GM08714 (cell line): ENCODE data around the gene IQSEC2.

Experiments used
- H3K4me3 ChIP-seq: fragments of 200-500 bp; sonication (Bioruptor generic); 2 replicates; pipeline ENCODE4 v1.5.1; 2014; ENCODE audit warnings: mild to moderate bottlenecking, low read length, inconsistent platforms
- ZNF274 ChIP-seq: IDR thresholded peaks from 2 replicates; pipeline ENCODE4 v1.6.1; 2012; ENCODE audit warnings: mild to moderate bottlenecking, low read depth, low read length

IQSEC2 gene

GRCh38 chrX:53281321-53281822 lies at the start of gene IQSEC2:
Gene IQSEC2 (minus strand): TSS chrX:53281584.
- no peak for TF ChIP-seq ZNF274
- no peak within 1 kb of the TSS for H3K4me3 ChIP-seq

- no peak overlapping the region for H3K4me3 ChIP-seq
- no peak for TF ChIP-seq ZNF274
These were observed 48.9 kb upstream of the IQSEC2 start for GRCh38 chrX:53330331-53330730.

- no peak overlapping the region for H3K4me3 ChIP-seq
- no peak for TF ChIP-seq ZNF274
These were observed 43.4 kb upstream of the IQSEC2 start for GRCh38 chrX:53324803-53325202.

- no peak for TF ChIP-seq ZNF274
- no peak overlapping the region for H3K4me3 ChIP-seq
These were observed 42.7 kb upstream of the IQSEC2 start for GRCh38 chrX:53324085-53324484.

DNA sequence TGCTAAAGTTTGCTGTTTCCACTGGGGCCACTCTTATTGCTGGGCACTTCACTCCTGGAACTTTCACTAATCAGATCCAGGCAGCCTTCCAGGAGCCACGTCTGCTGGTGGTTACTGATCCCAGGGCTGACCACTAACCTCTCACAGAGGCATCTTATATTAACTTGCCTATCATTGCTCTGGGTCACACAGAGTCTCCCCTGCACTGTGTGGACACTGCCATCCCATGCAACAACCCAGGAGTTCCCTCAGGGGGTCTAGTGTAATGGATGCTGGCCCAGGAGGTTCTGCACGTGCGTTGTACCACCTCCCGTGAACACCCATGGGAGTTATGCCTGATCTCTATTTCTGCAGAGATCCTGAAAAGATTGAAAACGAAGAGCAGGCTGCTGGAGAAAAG lies 41.8 kb upstream of the IQSEC2 start:
- no peak for TF ChIP-seq ZNF274
- H3K4me3 ChIP-seq = no peak overlapping the region

GRCh38 chrX:53321943-53322497 lies 40.6 kb upstream of the IQSEC2 start:
- H3K4me3 ChIP-seq = no peak overlapping the region
- no peak for TF ChIP-seq ZNF274

DNA sequence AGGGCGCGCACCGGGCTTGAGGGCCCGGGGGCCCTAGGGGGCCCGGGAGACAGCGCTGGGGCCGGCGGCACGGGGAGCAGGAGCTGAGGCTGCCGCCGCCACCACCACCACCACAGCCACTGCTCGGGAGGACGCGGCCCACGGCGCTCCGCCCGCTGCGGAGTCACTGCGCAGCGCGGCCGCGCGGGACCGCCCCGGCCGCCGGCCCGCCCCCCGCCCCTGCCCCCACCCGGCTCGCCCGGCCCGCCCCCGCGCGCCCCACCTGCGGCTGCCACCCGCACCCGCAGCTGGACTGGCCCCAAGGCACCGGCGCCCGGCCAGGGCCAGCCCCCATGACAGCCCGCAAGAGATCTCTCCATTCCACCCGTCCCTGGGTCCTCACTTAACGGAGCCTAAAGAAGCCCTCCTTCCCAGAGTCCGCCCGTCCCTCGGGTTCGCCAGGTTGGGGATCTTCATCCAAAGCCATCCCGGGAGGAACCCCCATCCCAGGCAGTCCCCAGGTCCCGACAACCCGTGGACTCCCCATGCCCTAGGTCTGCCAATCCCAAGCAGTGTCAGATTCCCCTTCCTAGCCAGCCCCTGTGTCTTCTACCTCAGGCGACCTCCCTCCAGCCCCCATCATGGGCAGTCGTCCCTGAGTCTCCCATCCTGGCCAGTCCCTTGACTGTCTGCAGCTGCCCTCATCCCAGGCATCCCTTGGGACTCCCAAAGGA lies 40.0 kb upstream of the IQSEC2 start:
- H3K4me3 ChIP-seq = peak overlapping the region; percentile 13; the same call in 1 of the 2 replicates
- no peak for TF ChIP-seq ZNF274

DNA sequence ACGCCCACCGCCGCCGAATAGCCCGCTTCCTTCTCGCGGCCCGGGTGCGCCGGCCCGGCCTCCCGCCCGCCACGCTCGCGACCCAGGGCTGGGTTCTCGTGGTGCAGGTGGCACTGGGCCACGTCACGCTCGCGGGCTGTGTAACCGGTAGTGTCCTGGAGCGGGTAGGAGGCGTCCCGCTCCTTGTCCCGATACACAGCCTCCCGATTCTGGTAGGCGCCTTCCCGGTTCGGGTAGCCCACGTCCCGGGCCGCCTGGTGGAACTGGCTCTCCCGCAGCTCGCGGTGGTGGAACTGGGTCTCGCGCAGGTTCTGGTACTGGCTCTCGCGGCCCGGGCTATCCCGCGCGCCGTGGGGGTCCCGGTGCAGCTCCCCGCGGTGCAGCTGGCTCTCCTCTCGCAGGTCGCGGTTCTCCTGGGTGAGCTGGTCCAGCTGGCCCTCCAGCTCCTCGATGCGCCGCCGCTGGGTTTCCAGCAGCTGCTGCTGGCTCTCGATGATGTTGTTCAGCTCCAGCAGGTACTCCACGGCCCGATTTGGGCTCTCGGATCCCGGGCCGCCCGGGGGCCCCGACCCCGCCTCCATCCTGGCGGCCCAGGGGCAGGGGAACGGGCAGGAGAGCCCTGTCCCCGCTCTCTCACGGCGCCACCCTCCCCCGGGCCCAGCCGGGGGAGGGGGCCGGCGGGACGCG lies 39.3 kb upstream of the IQSEC2 start:
- no peak for TF ChIP-seq ZNF274
- peak overlapping the region; percentile 13; the same call in 1 of the 2 replicates for H3K4me3 ChIP-seq

DNA sequence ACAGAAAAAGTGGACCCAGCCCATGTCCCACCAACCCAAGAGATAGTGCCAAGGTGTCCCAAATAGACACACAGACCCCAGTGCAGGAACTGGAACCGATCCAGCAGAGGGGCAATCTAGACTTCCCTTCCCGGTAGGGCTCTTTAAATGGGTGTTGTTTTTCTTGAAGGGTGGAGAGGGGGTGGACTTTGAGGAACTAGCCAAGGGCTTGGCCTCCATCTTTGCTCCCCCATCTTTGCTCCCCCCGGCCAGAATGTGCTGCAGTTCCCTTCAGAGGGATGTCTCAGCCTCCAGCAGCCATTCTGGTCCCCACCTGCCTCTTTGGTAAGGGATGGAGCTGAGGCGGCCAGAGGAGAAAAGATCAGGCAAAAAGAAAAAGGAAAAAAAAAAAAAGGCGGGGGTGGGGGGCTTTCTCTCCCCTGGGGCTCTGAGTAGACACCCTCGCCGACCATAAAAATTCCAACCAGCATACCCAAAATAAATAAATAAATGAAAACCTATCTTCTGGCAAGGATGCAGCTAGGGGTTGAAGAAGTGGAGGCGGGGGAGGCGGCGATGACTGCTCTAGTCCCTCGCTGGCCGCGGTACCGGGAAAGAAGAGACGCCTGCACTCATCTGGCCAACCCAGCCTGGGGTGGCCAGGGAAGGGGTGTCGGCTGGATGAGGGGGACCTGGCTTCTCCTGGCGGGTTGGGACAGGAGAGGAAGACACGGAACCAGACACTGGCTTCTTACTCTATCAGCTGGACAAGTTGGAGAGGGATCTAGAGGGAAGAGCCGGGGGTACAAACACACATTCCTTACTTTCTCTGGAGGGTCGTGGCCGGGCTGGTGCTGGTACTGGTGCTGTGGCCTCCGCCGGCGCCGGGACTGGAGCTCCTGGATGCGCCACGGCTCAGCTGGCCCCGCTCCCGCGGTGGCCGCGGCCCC lies 38.5 kb upstream of the IQSEC2 start:
- no peak overlapping the region; the same call in 1 of the 2 replicates for H3K4me3 ChIP-seq
- TF ChIP-seq ZNF274 = no peak

DNA sequence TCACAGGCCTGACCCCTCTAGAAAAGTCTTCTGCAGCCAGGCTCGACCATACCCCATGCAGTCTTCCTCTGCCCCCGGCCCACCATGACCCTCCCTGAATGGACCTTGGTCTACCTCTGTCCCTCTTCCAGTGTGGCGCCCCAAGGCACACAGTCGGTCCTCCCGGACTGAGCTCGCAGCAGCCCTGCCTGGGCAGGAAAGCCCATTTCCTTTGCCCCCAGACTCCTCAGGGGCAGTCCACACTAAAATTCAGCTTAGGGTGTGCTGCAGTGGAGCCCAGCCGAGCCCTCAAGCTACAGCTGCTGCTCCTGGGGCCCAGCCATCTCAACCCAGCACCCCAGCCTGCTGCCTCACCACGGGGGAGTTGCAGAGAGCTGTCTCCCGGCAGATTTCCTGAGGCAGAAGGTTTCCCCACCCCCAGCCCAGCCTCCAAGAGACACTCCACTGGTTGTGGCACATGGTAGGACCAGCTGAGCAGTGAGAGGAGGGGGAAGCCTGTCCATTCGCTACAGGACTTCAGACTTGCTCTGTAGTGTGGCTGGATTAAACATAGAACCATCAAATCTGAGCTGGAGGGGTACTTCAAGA lies 37.5 kb upstream of the IQSEC2 start:
- H3K4me3 ChIP-seq = no peak overlapping the region
- no peak for TF ChIP-seq ZNF274

- no peak overlapping the region for H3K4me3 ChIP-seq
- TF ChIP-seq ZNF274 = no peak
These were observed 36.1 kb upstream of the IQSEC2 start for GRCh38 chrX:53317365-53318069.

DNA sequence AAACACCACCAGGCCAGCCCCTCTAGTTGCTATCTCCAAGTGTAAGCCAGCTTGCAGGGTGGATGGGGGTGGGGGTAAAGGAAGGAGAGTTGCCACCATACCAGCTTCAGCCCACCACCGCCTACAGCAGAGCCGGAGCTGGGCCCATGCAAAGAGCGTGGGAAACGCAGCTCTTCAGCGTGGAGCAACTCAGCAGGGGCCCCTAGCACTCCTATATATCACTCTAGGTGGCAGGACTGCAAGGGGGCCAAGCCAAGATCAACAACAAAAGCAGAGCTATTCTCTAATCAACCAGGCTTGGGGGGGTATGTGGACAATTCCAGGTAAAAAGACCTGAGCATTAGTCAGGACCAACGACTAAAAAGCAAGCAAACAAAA lies 35.5 kb upstream of the IQSEC2 start:
- TF ChIP-seq ZNF274 = no peak
- H3K4me3 ChIP-seq = no peak overlapping the region

- TF ChIP-seq ZNF274 = no peak
- H3K4me3 ChIP-seq = no peak overlapping the region
These were observed 34.9 kb upstream of the IQSEC2 start for GRCh38 chrX:53316111-53316859.
